ENCODE results near the gene TNFSF12.

DNA sequence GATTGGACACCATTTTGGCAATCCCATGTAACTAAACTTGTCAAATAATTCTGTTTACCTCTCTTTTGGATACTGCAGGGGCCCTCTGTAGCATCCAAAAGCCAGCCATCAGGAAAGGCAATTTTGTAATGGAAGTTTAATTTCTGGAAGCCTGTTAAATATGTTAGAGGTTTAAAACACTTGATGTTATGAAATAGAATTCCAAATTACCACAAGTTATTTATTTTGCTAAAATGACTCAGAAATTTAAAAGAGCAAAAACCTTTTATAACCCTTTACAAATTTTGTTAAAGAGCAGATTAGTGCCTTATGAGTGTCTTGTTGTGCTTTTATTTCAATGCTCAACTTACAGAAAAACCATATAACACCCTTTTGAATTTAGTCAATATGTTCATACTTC lies 20.0 kb upstream of the TNFSF12 start:
- TF ChIP-seq, protein P1, sequence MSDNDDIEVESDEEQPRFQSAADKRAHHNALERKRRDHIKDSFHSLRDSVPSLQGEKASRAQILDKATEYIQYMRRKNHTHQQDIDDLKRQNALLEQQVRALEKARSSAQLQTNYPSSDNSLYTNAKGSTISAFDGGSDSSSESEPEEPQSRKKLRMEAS (CRISPR knock-in tag; IDR thresholded peaks at IDR 0.05), result no peak
- TF ChIP-seq, protein P2, sequence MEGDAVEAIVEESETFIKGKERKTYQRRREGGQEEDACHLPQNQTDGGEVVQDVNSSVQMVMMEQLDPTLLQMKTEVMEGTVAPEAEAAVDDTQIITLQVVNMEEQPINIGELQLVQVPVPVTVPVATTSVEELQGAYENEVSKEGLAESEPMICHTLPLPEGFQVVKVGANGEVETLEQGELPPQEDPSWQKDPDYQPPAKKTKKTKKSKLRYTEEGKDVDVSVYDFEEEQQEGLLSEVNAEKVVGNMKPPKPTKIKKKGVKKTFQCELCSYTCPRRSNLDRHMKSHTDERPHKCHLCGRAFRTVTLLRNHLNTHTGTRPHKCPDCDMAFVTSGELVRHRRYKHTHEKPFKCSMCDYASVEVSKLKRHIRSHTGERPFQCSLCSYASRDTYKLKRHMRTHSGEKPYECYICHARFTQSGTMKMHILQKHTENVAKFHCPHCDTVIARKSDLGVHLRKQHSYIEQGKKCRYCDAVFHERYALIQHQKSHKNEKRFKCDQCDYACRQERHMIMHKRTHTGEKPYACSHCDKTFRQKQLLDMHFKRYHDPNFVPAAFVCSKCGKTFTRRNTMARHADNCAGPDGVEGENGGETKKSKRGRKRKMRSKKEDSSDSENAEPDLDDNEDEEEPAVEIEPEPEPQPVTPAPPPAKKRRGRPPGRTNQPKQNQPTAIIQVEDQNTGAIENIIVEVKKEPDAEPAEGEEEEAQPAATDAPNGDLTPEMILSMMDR (IDR thresholded peaks at IDR 0.05), result no peak
- TF ChIP-seq FOXK1 (CRISPR knock-in tag; IDR thresholded peaks at IDR 0.05), result no peak

All from WTC11 (cell line).